GM12878 (cell line): ENCODE data around the gene ABCG1. TPM values are rescaled to one million over a fixed set of nuclear protein-coding genes. Genes with fewer than 3 reads are reported as not detected.

ENCODE experiments used
- ATF7 ChIP-seq: fragments of 450-650 bp; IDR thresholded peaks from 2 replicates; pipeline ENCODE4 v1.6.1; 2016; ENCODE audit warnings: low read depth, mild to moderate bottlenecking
- BRCA1 ChIP-seq: IDR thresholded peaks from 2 replicates; pipeline ENCODE4 v1.6.1; 2011; ENCODE audit warnings: low read depth, low read length, improper control_type of control experiment
- CEBPB ChIP-seq, 2 experiments: fragments of 150-350 bp in 1 of 2; IDR thresholded peaks; 2 replicates each; pipeline ENCODE4 v1.6.1; 2012 to 2014; ENCODE audit warnings: low read depth in 2 of 2, low read length in 2 of 2, borderline replicate concordance in 1 of 2, inconsistent platforms in 1 of 2
- CREB1 ChIP-seq: IDR thresholded peaks from 2 replicates; pipeline ENCODE4 v1.6.1; 2012; ENCODE audit warnings: low read depth, mild to moderate bottlenecking, inconsistent platforms
- GABPA ChIP-seq: IDR thresholded peaks from 2 replicates; pipeline ENCODE4 v1.6.1; 2014; ENCODE audit warnings: antibody characterized with exemption, low read depth, mild to moderate bottlenecking, inconsistent platforms
- IKZF1 ChIP-seq: fragments of 450-650 bp; conservative IDR thresholded peaks from 2 replicates; pipeline ENCODE4 v1.6.1; 2017; ENCODE audit warnings: antibody characterized with exemption, mild to moderate bottlenecking
- IKZF2 ChIP-seq, 2 experiments: fragments of 450-650 bp; IDR thresholded peaks; 2 replicates each; pipeline ENCODE4 v1.6.1; 2017; ENCODE audit warnings: mild to moderate bottlenecking in 2 of 2, moderate library complexity in 2 of 2
- IRF3 ChIP-seq: fragments of 450-650 bp; IDR thresholded peaks from 2 replicates; pipeline ENCODE4 v1.6.1; 2014; ENCODE audit warnings: mild to moderate bottlenecking
- MEF2A ChIP-seq: IDR thresholded peaks from 2 replicates; pipeline ENCODE4 v1.6.1; 2011; ENCODE audit warnings: low read depth, mild to moderate bottlenecking, low read length, moderate library complexity; ENCODE audit not compliant: insufficient read depth
- MTA3 ChIP-seq: IDR thresholded peaks from 2 replicates; pipeline ENCODE4 v1.6.1; 2012; ENCODE audit warnings: low read length, inconsistent platforms, borderline replicate concordance
- NFXL1 ChIP-seq: fragments of 450-650 bp; IDR thresholded peaks from 2 replicates; pipeline ENCODE4 v1.6.1; 2017; ENCODE audit warnings: antibody characterized with exemption, mild to moderate bottlenecking, borderline replicate concordance
- PML ChIP-seq: IDR thresholded peaks from 2 replicates; pipeline ENCODE4 v1.6.1; 2012; ENCODE audit warnings: low read length, inconsistent platforms
- STAT3 ChIP-seq: IDR thresholded peaks from 2 replicates; pipeline ENCODE4 v1.6.1; 2011; ENCODE audit warnings: low read depth, low read length, improper control_type of control experiment
- TARDBP ChIP-seq: IDR thresholded peaks from 2 replicates; pipeline ENCODE4 v1.6.1; 2016; ENCODE audit warnings: borderline replicate concordance
- TBL1XR1 ChIP-seq: IDR thresholded peaks from 2 replicates; pipeline ENCODE4 v1.6.1; 2012; ENCODE audit warnings: low read depth, low read length, improper control_type of control experiment
- TCF3 ChIP-seq: IDR thresholded peaks from 2 replicates; pipeline ENCODE4 v1.6.1; 2012; ENCODE audit warnings: low read depth, mild to moderate bottlenecking, low read length, borderline replicate concordance; ENCODE audit not compliant: insufficient read depth
- ZNF217 ChIP-seq: fragments of 450-650 bp; IDR thresholded peaks from 2 replicates; pipeline ENCODE4 v1.6.1; 2017; ENCODE audit warnings: antibody characterized with exemption, mild to moderate bottlenecking
- polyA plus RNA-seq, 11 experiments: library from polyadenylated mRNA; depleted of rRNA in 4 of 11; unstranded in 6 of 11; stranded (reverse) in 5 of 11; fragments of >200 nt; fragmentation: Nextera tagmentation in 4 of 11; fragmentation: Illumina TruSeq in 1 of 11; extraction: Ambion mirVana in 4 of 11; extraction: Trizol in 1 of 11; gene quantifications; 1 replicate in 1 of 11; 2 replicates in 10 of 11; pipeline versions ENCODE4 v1.2.1 to v1.2.3, GENCODE V29; 2011 to 2016; ENCODE audit warnings: inconsistent platforms in 2 of 11, missing spikeins in 2 of 11, low read depth in 1 of 11
- total RNA-seq, 4 experiments: library from RNA; depleted of rRNA in 3 of 4; stranded (reverse); fragments of >200 nt in 3 of 4; fragmentation: Illumina TruSeq in 1 of 4; extraction: Trizol in 1 of 4; gene quantifications; 2 replicates each; pipeline versions ENCODE4 v1.2.1 to v1.2.3, GENCODE V29; 2013 to 2021
- TF ChIP-seq, protein P1 (sequence below): fragments of 450-650 bp; IDR thresholded peaks from 2 replicates; pipeline ENCODE4 v1.6.1; 2017; ENCODE audit warnings: borderline replicate concordance
- TF ChIP-seq, protein P2 (sequence below): fragments of 150-350 bp; IDR thresholded peaks from 2 replicates; pipeline ENCODE4 v1.6.1; 2016; ENCODE audit warnings: low read depth, low read length
- TF ChIP-seq, protein P3 (sequence below): fragments of 450-650 bp; IDR thresholded peaks from 2 replicates; pipeline ENCODE4 v1.6.1; 2017; ENCODE audit warnings: mild to moderate bottlenecking, low read depth, inconsistent platforms; ENCODE audit not compliant: poor library complexity, severe bottlenecking

The ABCG1 gene
- total and polyA plus RNA-seq, 10 of the 15 experiments (the other 5 are each of a cell fraction or from before 2014, with no cell fraction given): 0.59 to 19.3 (median 5.7) TPM

- TF ChIP-seq TARDBP (no peak), GABPA (no peak; the same call in 1 of the 2 replicates), STAT3 (no peak), MEF2A (peak; percentile 61; the same call in 1 of the 2 replicates), IKZF2 (IDR thresholded peaks at IDR 0.05) (peak; percentile 96 to 97), CREB1 (peak; percentile 49; the same call in 1 of the 2 replicates), TBL1XR1 (peak; percentile 72; the same call in 1 of the 2 replicates), CEBPB (IDR thresholded peaks at IDR 0.05; ENCODE audit: borderline replicate concordance in 1 of 2, low read depth in 2 of 2, low read length in 2 of 2) (no peak), ATF7 (peak; percentile 62; the same call in 1 of the 2 replicates), PML (no peak), TCF3 (peak; percentile 95), ZNF217 (peak; percentile 55; the same call in 1 of the 2 replicates), MTA3 (0 out of 2 replicates have a peak, but pooled peaks have one; percentile 1), NFXL1 (no peak), IKZF1 (peak; percentile 97), IRF3 (no peak), BRCA1 (no peak)
- TF ChIP-seq, protein P1, sequence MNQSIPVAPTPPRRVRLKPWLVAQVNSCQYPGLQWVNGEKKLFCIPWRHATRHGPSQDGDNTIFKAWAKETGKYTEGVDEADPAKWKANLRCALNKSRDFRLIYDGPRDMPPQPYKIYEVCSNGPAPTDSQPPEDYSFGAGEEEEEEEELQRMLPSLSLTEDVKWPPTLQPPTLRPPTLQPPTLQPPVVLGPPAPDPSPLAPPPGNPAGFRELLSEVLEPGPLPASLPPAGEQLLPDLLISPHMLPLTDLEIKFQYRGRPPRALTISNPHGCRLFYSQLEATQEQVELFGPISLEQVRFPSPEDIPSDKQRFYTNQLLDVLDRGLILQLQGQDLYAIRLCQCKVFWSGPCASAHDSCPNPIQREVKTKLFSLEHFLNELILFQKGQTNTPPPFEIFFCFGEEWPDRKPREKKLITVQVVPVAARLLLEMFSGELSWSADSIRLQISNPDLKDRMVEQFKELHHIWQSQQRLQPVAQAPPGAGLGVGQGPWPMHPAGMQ: no peak; the same call in 1 of the 2 replicates
- TF ChIP-seq, protein P2, sequence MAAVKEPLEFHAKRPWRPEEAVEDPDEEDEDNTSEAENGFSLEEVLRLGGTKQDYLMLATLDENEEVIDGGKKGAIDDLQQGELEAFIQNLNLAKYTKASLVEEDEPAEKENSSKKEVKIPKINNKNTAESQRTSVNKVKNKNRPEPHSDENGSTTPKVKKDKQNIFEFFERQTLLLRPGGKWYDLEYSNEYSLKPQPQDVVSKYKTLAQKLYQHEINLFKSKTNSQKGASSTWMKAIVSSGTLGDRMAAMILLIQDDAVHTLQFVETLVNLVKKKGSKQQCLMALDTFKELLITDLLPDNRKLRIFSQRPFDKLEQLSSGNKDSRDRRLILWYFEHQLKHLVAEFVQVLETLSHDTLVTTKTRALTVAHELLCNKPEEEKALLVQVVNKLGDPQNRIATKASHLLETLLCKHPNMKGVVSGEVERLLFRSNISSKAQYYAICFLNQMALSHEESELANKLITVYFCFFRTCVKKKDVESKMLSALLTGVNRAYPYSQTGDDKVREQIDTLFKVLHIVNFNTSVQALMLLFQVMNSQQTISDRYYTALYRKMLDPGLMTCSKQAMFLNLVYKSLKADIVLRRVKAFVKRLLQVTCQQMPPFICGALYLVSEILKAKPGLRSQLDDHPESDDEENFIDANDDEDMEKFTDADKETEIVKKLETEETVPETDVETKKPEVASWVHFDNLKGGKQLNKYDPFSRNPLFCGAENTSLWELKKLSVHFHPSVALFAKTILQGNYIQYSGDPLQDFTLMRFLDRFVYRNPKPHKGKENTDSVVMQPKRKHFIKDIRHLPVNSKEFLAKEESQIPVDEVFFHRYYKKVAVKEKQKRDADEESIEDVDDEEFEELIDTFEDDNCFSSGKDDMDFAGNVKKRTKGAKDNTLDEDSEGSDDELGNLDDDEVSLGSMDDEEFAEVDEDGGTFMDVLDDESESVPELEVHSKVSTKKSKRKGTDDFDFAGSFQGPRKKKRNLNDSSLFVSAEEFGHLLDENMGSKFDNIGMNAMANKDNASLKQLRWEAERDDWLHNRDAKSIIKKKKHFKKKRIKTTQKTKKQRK: no peak
- TF ChIP-seq, protein P3, sequence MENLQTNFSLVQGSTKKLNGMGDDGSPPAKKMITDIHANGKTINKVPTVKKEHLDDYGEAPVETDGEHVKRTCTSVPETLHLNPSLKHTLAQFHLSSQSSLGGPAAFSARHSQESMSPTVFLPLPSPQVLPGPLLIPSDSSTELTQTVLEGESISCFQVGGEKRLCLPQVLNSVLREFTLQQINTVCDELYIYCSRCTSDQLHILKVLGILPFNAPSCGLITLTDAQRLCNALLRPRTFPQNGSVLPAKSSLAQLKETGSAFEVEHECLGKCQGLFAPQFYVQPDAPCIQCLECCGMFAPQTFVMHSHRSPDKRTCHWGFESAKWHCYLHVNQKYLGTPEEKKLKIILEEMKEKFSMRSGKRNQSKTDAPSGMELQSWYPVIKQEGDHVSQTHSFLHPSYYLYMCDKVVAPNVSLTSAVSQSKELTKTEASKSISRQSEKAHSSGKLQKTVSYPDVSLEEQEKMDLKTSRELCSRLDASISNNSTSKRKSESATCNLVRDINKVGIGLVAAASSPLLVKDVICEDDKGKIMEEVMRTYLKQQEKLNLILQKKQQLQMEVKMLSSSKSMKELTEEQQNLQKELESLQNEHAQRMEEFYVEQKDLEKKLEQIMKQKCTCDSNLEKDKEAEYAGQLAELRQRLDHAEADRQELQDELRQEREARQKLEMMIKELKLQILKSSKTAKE: peak; percentile 89
These were observed 14.4 kb downstream of the ABCG1 start (continued) for GRCh38 chr21:42233067-42233961.
